ENCODE results near the gene TAC3.
"Not testable (repeated sequence)": the region's sequence is repeated elsewhere in the genome, so short reads cannot be mapped to it uniquely, and the experiment has no call there.

Gene TAC3

DNA sequence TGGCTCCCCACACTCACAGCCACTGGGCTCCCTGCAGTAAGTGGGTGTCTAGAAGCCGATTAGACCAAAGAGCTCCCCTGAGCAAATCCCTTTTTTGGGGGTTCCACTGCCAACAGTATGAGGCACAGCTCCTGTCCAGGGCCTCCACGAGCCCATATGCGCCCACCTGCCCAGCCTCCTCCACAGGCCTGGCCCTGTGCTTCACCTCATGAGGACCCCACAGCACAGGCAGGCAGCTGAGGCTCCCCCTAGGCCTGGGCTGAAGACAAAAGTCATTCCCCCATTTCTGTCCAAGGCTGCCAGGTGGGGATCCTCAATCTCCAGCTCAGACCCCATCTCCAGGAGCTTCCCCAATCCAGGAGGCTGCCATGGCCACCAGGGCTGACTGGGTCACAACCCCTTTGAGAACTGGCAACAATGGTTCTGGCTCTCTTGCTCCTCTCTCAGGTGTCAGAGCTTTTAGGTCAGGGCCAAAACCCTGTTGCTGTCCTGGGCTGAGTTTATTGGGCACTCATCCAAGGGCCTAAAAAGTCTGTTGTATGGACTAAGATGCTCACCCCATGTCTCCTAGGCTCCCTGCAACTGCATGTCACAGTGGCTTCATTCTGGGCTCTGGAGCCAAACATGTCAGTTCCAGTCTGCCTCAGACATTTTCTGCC is 33.6 kb downstream of the TAC3 start:
- DNase-seq (ENCODE audit: low spot score): peak; percentile 35

DNA sequence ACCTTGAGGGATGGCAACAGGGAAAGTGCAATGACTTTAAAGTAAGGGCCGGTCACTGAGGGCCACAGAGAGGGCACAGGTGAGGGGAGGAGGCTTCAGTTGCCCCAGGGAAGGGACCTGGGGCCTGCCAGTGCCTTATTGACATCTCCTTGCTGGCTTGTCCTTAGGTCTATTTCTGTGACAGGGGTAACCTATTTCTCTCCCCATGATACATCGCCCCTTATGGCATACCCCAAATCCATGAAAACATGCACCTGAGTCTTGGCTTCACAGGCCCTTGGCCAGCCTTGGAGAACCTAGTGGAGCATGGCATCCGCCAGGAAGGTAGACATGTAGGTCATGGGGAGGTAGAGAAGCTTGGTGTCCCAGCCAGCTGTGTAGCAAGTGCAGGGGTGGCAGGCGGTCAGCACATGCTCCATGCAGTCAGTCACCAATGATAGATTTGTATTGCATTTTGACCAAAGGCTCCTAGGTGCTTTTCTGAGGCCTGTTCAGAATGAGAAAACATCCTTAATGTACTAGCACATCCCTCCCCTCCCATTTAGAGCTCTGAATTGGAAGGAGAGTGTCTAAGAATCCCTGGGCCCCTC is 35.3 kb downstream of the TAC3 start:
- DNase-seq (ENCODE audit: low spot score): peak; percentile 22

DNA sequence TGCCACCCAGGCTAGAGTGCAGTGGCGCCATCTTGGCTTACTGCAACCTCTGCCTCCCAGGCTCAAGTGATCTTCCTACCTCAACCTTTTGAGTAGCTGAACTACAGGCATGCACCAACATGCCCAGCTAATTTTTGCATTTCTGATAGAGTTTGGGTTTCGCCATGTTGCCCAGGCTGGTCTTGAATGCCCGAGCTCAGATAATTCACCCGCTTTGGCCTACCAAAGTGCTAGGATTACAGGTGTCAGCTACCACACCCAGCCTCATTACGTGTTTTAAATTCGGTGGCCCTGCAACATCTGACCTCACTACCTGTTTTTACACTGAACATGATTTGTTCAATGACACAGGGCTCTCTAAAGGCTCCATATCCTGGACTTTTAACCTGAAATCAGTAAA is 36.1 kb downstream of the TAC3 start:
- peak; percentile 26 for DNase-seq (ENCODE audit: low spot score)

DNA sequence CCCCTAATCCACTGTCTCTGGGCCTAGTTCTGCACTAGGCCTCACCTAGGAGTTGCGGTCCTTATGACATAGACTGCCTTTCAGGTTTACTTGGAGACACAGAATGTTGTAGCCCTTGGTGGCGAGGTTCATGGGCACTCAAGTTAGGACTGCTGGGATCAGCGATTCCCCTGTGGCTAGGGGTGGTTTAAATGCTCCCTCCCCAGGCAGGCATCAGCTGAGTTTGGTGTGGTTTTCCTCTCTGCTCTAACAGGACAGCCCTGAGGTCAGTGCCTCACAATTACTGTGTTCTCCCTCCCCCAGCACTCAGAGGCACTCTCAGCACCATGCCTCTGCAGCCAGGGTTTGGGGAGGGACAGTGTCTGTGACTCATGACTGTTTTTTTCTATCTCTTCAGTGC is 36.7 kb downstream of the TAC3 start:
- peak; percentile 38 for DNase-seq (ENCODE audit: low spot score)

DNA sequence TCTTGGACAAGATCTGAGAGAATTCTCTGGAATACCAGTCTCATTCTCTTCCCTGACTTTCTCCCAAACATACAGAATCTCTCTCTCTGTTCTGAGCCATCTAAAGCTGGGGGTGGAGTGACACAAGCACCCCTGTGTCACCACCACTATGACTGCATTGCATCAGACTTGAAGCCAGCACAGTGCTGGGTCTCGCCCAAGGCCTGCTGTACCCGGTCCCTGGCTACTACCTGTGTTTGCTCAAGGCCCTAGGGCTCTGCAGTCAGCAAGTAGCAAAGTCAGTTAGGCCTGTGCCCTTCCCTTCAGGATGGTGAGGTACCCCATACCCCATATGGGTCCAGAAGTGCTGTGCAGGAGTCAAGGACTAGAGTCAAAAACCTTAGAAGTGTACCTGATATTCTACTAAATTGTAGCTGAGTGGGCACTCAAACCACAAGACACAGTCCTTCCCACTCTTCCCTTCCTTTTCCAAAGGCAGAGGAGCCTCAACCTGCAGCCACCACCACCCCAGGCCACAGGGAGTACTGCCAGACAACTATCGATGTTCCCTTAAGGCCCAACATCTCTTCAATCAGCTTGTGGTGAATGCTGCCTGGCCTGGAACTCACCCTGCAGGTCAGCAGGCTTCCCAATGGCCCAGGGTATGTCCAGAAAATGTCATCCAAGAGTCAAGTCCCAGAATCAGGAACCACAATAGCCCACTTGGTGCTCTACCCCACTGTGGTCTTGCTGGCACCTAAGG is 37.8 kb downstream of the TAC3 start:
- DNase-seq (ENCODE audit: low spot score): peak; percentile 28

DNA sequence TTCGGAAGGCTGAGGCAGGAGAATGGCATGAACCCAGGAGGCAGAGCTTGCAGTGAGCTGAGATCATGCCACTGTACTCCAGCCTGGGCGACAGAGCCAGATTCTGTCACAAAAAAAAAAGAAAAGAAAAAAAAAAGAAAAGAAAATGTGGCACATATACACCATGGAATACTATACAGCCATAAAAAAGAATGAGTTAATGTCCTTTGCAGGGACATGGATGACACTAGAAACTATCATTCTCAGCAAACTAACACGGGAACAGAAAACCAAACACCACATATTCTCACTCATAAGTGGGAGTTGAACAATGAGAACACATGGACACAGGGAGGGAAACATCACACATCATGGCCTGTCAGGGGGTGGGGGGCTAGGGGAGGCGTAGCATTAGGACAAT is 39.0 kb downstream of the TAC3 start:
- not testable (repeated sequence) for DNase-seq (ENCODE audit: low spot score)

DNA sequence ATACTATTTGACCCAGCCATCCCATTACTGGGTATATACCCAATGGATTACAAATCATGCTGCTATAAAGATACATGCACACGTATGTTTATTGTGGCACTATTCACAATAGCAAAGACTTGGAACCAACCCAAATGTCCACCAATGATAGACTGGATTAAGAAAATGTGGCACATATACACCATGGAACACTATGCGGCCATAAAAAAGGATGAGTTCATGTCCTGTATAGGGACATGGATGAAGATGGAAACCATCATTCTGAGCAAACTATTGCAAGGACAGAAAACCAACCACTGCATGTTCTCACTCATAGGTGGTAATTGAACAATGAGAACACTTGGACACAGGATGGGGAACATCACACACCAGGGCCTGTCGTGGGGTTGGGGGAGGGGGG is 42.1 kb downstream of the TAC3 start:
- DNase-seq (ENCODE audit: low spot score): not testable (repeated sequence)

DNA sequence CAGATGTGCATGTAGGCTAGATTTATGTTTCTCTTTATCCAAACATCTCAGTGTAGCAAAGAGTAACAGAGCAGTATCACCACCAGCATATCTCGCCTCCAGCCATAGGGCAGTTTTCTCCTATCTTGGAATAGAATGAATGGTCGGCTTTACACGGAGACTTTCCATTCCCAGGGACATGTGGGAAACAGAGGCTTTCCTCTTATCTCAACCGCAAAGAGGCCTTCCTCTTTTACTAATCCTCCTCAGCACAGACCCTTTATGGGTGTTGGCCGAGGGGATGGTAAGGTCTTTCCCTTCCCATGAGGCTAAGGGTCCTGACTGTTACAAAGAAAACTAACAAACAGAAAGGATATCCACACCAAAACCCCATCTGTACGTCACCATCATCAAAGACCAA is 47.4 kb downstream of the TAC3 start:
- peak; percentile 20 for DNase-seq (ENCODE audit: low spot score)

DNA sequence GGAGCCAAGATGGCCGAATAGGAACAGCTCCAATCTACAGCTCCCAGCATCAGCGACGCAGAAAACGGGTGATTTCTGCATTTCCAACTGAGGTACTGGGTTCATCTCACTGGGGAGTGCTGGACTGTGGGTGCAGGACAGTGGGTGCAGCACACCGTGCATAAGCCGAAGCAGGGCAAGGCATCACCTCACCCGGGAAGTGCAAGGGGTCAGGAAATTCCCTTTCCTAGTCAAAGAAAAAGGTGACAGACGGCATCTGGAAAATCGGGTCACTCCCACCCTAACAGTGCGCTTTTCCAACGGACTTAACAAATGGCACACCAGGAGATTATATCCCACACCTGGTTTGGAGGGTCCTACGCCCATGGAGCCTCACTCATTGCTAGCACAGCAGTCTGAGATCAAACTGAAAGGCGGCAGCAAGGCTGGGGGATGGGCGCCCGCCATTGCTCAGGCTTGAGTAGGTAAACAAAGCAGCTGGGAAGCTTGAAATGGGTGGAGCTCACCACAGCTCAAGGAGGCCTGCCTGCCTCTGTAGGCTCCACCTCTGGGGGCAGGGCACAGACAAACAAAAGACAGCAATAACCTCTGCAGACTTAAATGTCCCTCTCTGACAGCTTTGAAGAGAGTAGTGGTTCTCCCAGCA is 50.2 kb downstream of the TAC3 start:
- peak; percentile 20 for DNase-seq (ENCODE audit: low spot score)

DNA sequence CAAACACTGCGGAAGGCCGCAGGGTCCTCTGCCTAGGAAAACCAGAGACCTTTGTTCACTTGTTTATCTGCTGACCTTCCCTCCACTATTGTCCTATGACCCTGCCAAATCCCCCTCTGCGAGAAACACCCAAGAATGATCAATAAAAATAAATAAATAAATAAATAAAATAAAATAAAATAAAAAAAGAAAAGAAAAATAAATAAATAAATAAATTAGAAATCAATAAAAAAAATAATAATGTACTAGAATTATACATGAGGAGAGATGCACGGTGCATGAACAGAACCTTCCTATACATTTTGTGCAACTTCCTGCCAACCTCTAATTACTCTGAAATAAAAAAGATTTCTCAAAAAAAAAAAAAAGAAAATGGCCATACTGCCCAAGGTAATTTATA is 51.2 kb downstream of the TAC3 start:
- DNase-seq (ENCODE audit: low spot score): not testable (repeated sequence)

DNA sequence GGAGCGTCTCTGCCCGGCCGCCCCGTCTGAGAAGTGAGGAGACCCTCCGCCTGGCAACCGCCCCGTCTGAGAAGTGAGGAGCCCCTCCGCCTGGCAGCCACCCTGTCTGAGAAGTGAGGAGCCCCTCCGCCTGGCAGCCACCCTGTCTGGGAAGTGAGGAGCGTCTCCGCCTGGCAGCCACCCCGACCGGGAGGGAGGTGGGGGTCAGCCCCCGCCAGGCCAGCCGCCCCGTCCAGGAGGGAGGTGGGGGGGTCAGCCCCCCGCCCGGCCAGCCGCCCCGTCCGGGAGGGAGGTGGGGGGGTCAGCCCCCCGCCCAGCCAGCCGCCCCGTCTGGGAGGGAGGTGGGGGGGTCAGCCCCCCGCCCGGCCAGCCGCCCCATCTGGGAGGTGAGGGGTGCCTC is 52.8 kb downstream of the TAC3 start:
- not testable (repeated sequence) for DNase-seq (ENCODE audit: low spot score)

DNA sequence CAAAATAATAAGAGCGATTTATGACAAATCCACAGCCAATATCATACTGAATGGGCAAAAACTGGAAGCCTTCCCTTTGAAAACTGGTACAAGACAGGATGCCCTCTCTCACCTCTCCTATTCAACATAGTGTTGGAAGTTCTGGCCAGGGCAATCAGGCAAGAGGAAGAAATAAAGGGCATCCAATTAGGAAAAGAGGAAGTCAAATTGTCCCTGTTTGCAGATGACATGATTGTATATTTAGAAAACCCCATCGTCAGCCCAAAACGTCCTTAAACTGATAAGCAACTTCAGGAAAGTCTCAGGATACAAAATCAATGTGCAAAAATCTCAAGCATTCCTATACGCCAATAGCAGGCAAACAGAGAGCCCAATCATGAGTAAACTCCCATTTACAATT is 54.1 kb downstream of the TAC3 start:
- not testable (repeated sequence) for DNase-seq (ENCODE audit: low spot score)

Measured in ecto neural progenitor cell (in vitro differentiated cells).